ENCODE results near the gene WDFY2. TPM values are rescaled to one million over a fixed set of nuclear protein-coding genes. Genes with fewer than 3 reads are reported as not detected.
"Not testable (repeated sequence)": the region's sequence is repeated elsewhere in the genome, so short reads cannot be mapped to it uniquely, and the experiment has no call there.

The WDFY2 gene
- polyA plus RNA-seq, 3 donors: 6.5 to 40.1 (median 9.1) TPM

- no CpG with 5 or more reads among the region's 1 CpG for WGBS (ENCODE audit: insufficient coverage)
- Histone ChIP-seq H3K9me3 (replicated peaks in 1 of 2; ENCODE audit: control insufficient read depth in 1 of 2, insufficient read depth in 1 of 2, low read length in 2 of 2) (no peaks in the 10 kb centered on the region), H3K27ac (ENCODE audit: low read depth in 1 of 2, low read length in 2 of 2) (peak overlapping the region in 1 of 2 donors; percentile 57), H2AFZ (ENCODE audit: insufficient read depth, low read depth, low read length, poor library complexity, severe bottlenecking) (no peak overlapping the region), H3K36me3 (replicated peaks in 1 of 2; ENCODE audit: control insufficient read depth in 1 of 2, insufficient read depth in 2 of 2, low read length in 2 of 2) (no peaks in the 10 kb centered on the region), H3K79me2 (ENCODE audit: insufficient read depth, low read length) (peaks cover 100% of the 10 kb centered on the region), H3K4me3 (replicated peaks in 1 of 3; ENCODE audit: low read depth in 2 of 3, low read length in 3 of 3) (peak overlapping the region in 1 of 3 experiments; percentile 0), H3K9ac (ENCODE audit: insufficient read depth, low read length, poor library complexity, severe bottlenecking) (no peak overlapping the region), H4K20me1 (ENCODE audit: insufficient read depth, low read length) (peaks cover 98% of the 10 kb centered on the region), H3K4me1 (ENCODE audit: control insufficient read depth in 1 of 2, insufficient read depth in 2 of 2, low read length in 2 of 2) (peaks cover 48 to 75% of the 10 kb centered on the region in 2 donors), H3K27me3 (ENCODE audit: control insufficient read depth in 2 of 2, insufficient read depth in 2 of 2, low read length in 2 of 2) (no peaks in the 10 kb centered on the region), H3K4me2 (replicated peaks; ENCODE audit: extremely low read depth, low read length, poor library complexity, severe bottlenecking) (peak overlapping the region; percentile 6)
- H3K27ac Mint-ChIP-seq: peak overlapping the region in 5 of 7 donors; percentile 35 to 82 (median 41)
- peaks cover 2 to 3% of the 10 kb centered on the region in 2 donors for H3K36me3 Mint-ChIP-seq
- DNase-seq: no peak
- intact Hi-C loops (cut with micrococcal nuclease): no loop called here
- H3K9me3 Mint-ChIP-seq: no peaks in the 10 kb centered on the region
- no peaks in the 10 kb centered on the region for H3K27me3 Mint-ChIP-seq (ENCODE audit: low read depth in 3 of 3)
- no peak overlapping the region for H3K4me3 Mint-ChIP-seq
- peaks cover 76% of the 10 kb centered on the region for H3K4me1 Mint-ChIP-seq
- no peak for TF ChIP-seq CTCF (IDR thresholded peaks at IDR 0.05)
Measured at GRCh38 chr13:51590231-51590970, 6.1 kb downstream of the WDFY2 start.

GRCh38 chr13:51590971-51591627 is 6.8 kb downstream of the WDFY2 start:
- Mint-ChIP-seq H3K36me3 (peaks cover 2 to 3% of the 10 kb centered on the region in 2 donors), H3K27ac (peak overlapping the region in 6 of 7 donors; percentile 35 to 82 (median 45)), H3K27me3 (ENCODE audit: low read depth in 3 of 3) (no peaks in the 10 kb centered on the region), H3K4me3 (no peak overlapping the region), H3K9me3 (no peaks in the 10 kb centered on the region), H3K4me1 (peaks cover 75% of the 10 kb centered on the region)
- H2AFZ ChIP-seq (ENCODE audit: insufficient read depth, low read depth, low read length, poor library complexity, severe bottlenecking): no peak overlapping the region
- H3K9me3 ChIP-seq (replicated peaks in 1 of 2; ENCODE audit: control insufficient read depth in 1 of 2, insufficient read depth in 1 of 2, low read length in 2 of 2): no peaks in the 10 kb centered on the region
- peak in 1 of 3 donors; percentile 27 for DNase-seq
- no peak overlapping the region for H3K4me3 ChIP-seq (replicated peaks in 1 of 3; ENCODE audit: low read depth in 2 of 3, low read length in 3 of 3)
- H3K9ac ChIP-seq (ENCODE audit: insufficient read depth, low read length, poor library complexity, severe bottlenecking): no peak overlapping the region
- H4K20me1 ChIP-seq (ENCODE audit: insufficient read depth, low read length): peaks cover 98% of the 10 kb centered on the region
- peaks cover 50 to 75% of the 10 kb centered on the region in 2 donors for H3K4me1 ChIP-seq (ENCODE audit: control insufficient read depth in 1 of 2, insufficient read depth in 2 of 2, low read length in 2 of 2)
- intact Hi-C loops (cut with micrococcal nuclease): no loop called here
- H3K4me2 ChIP-seq (replicated peaks; ENCODE audit: extremely low read depth, low read length, poor library complexity, severe bottlenecking): peak overlapping the region; percentile 6
- peaks cover 100% of the 10 kb centered on the region for H3K79me2 ChIP-seq (ENCODE audit: insufficient read depth, low read length)
- TF ChIP-seq CTCF (IDR thresholded peaks at IDR 0.05): no peak
- no peaks in the 10 kb centered on the region for H3K27me3 ChIP-seq (ENCODE audit: control insufficient read depth in 2 of 2, insufficient read depth in 2 of 2, low read length in 2 of 2)
- WGBS (ENCODE audit: insufficient coverage): no CpG with 5 or more reads among the region's 4 CpGs
- no peaks in the 10 kb centered on the region for H3K36me3 ChIP-seq (replicated peaks in 1 of 2; ENCODE audit: control insufficient read depth in 1 of 2, insufficient read depth in 2 of 2, low read length in 2 of 2)
- peak overlapping the region in 1 of 2 donors; percentile 57 for H3K27ac ChIP-seq (ENCODE audit: low read depth in 1 of 2, low read length in 2 of 2)

- H3K9me3 Mint-ChIP-seq; H3K36me3 Mint-ChIP-seq; H3K4me3 ChIP-seq (replicated peaks in 1 of 3; ENCODE audit: low read depth in 2 of 3, low read length in 3 of 3); intact Hi-C loops (cut with micrococcal nuclease); H3K9ac ChIP-seq (ENCODE audit: insufficient read depth, low read length, poor library complexity, severe bottlenecking); H3K4me2 ChIP-seq (replicated peaks; ENCODE audit: extremely low read depth, low read length, poor library complexity, severe bottlenecking); H3K27me3 ChIP-seq (ENCODE audit: control insufficient read depth in 2 of 2, insufficient read depth in 2 of 2, low read length in 2 of 2); H2AFZ ChIP-seq (ENCODE audit: insufficient read depth, low read depth, low read length, poor library complexity, severe bottlenecking); H3K27me3 Mint-ChIP-seq (ENCODE audit: low read depth in 3 of 3); DNase-seq; H3K36me3 ChIP-seq (replicated peaks in 1 of 2; ENCODE audit: control insufficient read depth in 1 of 2, insufficient read depth in 2 of 2, low read length in 2 of 2); H3K9me3 ChIP-seq (replicated peaks in 1 of 2; ENCODE audit: control insufficient read depth in 1 of 2, insufficient read depth in 1 of 2, low read length in 2 of 2); H3K4me3 Mint-ChIP-seq: not testable (repeated sequence)
- peak overlapping the region in 1 of 2 donors; percentile 57 for H3K27ac ChIP-seq (ENCODE audit: low read depth in 1 of 2, low read length in 2 of 2)
- peaks cover 59 to 75% of the 10 kb centered on the region in 2 donors for H3K4me1 ChIP-seq (ENCODE audit: control insufficient read depth in 1 of 2, insufficient read depth in 2 of 2, low read length in 2 of 2)
- H3K79me2 ChIP-seq (ENCODE audit: insufficient read depth, low read length): peaks cover 100% of the 10 kb centered on the region
- peak overlapping the region in 4 of 7 donors; percentile 46 to 82 (median 66) for H3K27ac Mint-ChIP-seq
- H4K20me1 ChIP-seq (ENCODE audit: insufficient read depth, low read length): peaks cover 98% of the 10 kb centered on the region
- no CpG with 5 or more reads among the region's 1 CpG for WGBS (ENCODE audit: insufficient coverage)
- peaks cover 77% of the 10 kb centered on the region for H3K4me1 Mint-ChIP-seq
Measured at GRCh38 chr13:51591938-51592337, 7.7 kb downstream of the WDFY2 start.
